NCI-H1048 (cell line): ENCODE data around the gene PARD3.
"Not testable (repeated sequence)": the region's sequence is repeated elsewhere in the genome, so short reads cannot be mapped to it uniquely, and the experiment has no call there.

Source experiments
- DNase-seq: peaks from one replicate; lab custom pipeline; 2025; lab: John Stamatoyannopoulos, UW

PARD3 gene

GRCh38 chr10:34797155-34797554 is 17.9 kb downstream of the PARD3 start:
- no peak for DNase-seq

- DNase-seq = no peak
Observed at GRCh38 chr10:34796133-34796532, 19.0 kb downstream of the PARD3 start.

GRCh38 chr10:34795334-34795733 is 19.8 kb downstream of the PARD3 start:
- DNase-seq = no peak

GRCh38 chr10:34794835-34795234 is 20.3 kb downstream of the PARD3 start:
- no peak for DNase-seq

GRCh38 chr10:34793581-34793980 is 21.5 kb downstream of the PARD3 start:
- DNase-seq = not testable (repeated sequence)

GRCh38 chr10:34792881-34793280 is 22.2 kb downstream of the PARD3 start:
- DNase-seq = no peak

GRCh38 chr10:34791947-34792346 is 23.1 kb downstream of the PARD3 start:
- no peak for DNase-seq

GRCh38 chr10:34791228-34791627 is 23.9 kb downstream of the PARD3 start:
- DNase-seq = no peak

- no peak for DNase-seq
Observed at GRCh38 chr10:34789966-34790506, 25.1 kb downstream of the PARD3 start.

GRCh38 chr10:34786464-34786863 is 28.6 kb downstream of the PARD3 start:
- DNase-seq = no peak

GRCh38 chr10:34781711-34782110 is 33.4 kb downstream of the PARD3 start:
- DNase-seq = no peak

GRCh38 chr10:34780818-34781380 is 34.2 kb downstream of the PARD3 start:
- DNase-seq = no peak

- no peak for DNase-seq
Observed at GRCh38 chr10:34778237-34778636, 36.9 kb downstream of the PARD3 start.

GRCh38 chr10:34776090-34776690 is 38.9 kb downstream of the PARD3 start:
- no peak for DNase-seq

GRCh38 chr10:34775044-34775637 is 40.0 kb downstream of the PARD3 start:
- DNase-seq = no peak

- no peak for DNase-seq
Observed at GRCh38 chr10:34773636-34774630, 41.2 kb downstream of the PARD3 start.

- DNase-seq = no peak
Observed at GRCh38 chr10:34771525-34771924, 43.6 kb downstream of the PARD3 start.

GRCh38 chr10:34771106-34771505 is 44.0 kb downstream of the PARD3 start:
- DNase-seq = no peak

- no peak for DNase-seq
Observed at GRCh38 chr10:34769899-34770298, 45.2 kb downstream of the PARD3 start.

- no peak for DNase-seq
Observed at GRCh38 chr10:34768972-34769330, 46.1 kb downstream of the PARD3 start.

GRCh38 chr10:34768261-34768971 is 46.7 kb downstream of the PARD3 start:
- DNase-seq = no peak
